Nephron progenitor cell (in vitro differentiated cells): ENCODE results near the gene PDE8B.

Experiments
- DNase-seq: peaks from one replicate; pipeline ENCODE4 v3.0.0; 2021
- H3K27ac Mint-ChIP-seq: 2 replicates; pipeline ENCODE4 v1.8.0; 2021; ENCODE audit warnings: mild to moderate bottlenecking, moderate library complexity, mixed read lengths
- H3K27me3 Mint-ChIP-seq: 2 replicates; pipeline ENCODE4 v1.8.0; 2021; ENCODE audit warnings: mild to moderate bottlenecking, low read depth, mixed read lengths; ENCODE audit not compliant: poor library complexity
- H3K36me3 Mint-ChIP-seq: 2 replicates; pipeline ENCODE4 v1.8.0; 2021; ENCODE audit warnings: low read depth, mixed read lengths
- H3K4me1 Mint-ChIP-seq: 2 replicates; pipeline ENCODE4 v1.8.0; 2021; ENCODE audit warnings: mixed read lengths
- H3K4me3 Mint-ChIP-seq: 2 replicates; pipeline ENCODE4 v1.8.0; 2021; ENCODE audit warnings: mild to moderate bottlenecking, moderate library complexity, mixed read lengths
- H3K9me3 Mint-ChIP-seq: 2 replicates; pipeline ENCODE4 v1.8.0; 2021; ENCODE audit warnings: mild to moderate bottlenecking, moderate library complexity, mixed read lengths
- CTCF ChIP-seq: fragments of 200-600 bp; sonication (generic); IDR thresholded peaks from 2 replicates; pipeline ENCODE4 v1.5.0; 2021; ENCODE audit warnings: antibody characterized with exemption

PDE8B gene

GRCh38 chr5:77425420-77425819 is 214.9 kb downstream of the PDE8B start:
- Mint-ChIP-seq H3K4me1 (no peaks in the 10 kb centered on the region), H3K27me3 (no peaks in the 10 kb centered on the region), H3K9me3 (no peaks in the 10 kb centered on the region), H3K4me3 (no peak overlapping the region), H3K27ac (no peak overlapping the region), H3K36me3 (peaks cover 25% of the 10 kb centered on the region)
- DNase-seq = no peak
- no peak for TF ChIP-seq CTCF

GRCh38 chr5:77425998-77426659 is 215.6 kb downstream of the PDE8B start:
- H3K36me3 Mint-ChIP-seq = peaks cover 28% of the 10 kb centered on the region
- no peak for DNase-seq
- no peak for TF ChIP-seq CTCF
- no peaks in the 10 kb centered on the region for H3K4me1 Mint-ChIP-seq
- no peaks in the 10 kb centered on the region for H3K27me3 Mint-ChIP-seq
- no peaks in the 10 kb centered on the region for H3K9me3 Mint-ChIP-seq
- H3K4me3 Mint-ChIP-seq = no peak overlapping the region
- H3K27ac Mint-ChIP-seq = no peak overlapping the region

GRCh38 chr5:77426670-77427069 is 216.2 kb downstream of the PDE8B start:
- Mint-ChIP-seq H3K27me3 (no peaks in the 10 kb centered on the region), H3K36me3 (peaks cover 31% of the 10 kb centered on the region), H3K4me1 (no peaks in the 10 kb centered on the region), H3K9me3 (no peaks in the 10 kb centered on the region), H3K27ac (no peak overlapping the region), H3K4me3 (no peak overlapping the region)
- no peak for DNase-seq
- no peak for TF ChIP-seq CTCF

GRCh38 chr5:77427998-77428397 is 217.5 kb downstream of the PDE8B start:
- no peak for TF ChIP-seq CTCF
- no peak overlapping the region for H3K4me3 Mint-ChIP-seq
- H3K4me1 Mint-ChIP-seq = no peaks in the 10 kb centered on the region
- H3K27me3 Mint-ChIP-seq = no peaks in the 10 kb centered on the region
- no peak overlapping the region for H3K27ac Mint-ChIP-seq
- H3K36me3 Mint-ChIP-seq = peaks cover 36% of the 10 kb centered on the region
- no peaks in the 10 kb centered on the region for H3K9me3 Mint-ChIP-seq
- no peak for DNase-seq

GRCh38 chr5:77428526-77428925 is 218.0 kb downstream of the PDE8B start:
- no peak for DNase-seq
- TF ChIP-seq CTCF = no peak
- Mint-ChIP-seq H3K36me3 (peaks cover 40% of the 10 kb centered on the region), H3K27me3 (no peaks in the 10 kb centered on the region), H3K4me1 (no peaks in the 10 kb centered on the region), H3K9me3 (no peaks in the 10 kb centered on the region), H3K27ac (no peak overlapping the region), H3K4me3 (no peak overlapping the region)

GRCh38 chr5:77430726-77431125 is 220.2 kb downstream of the PDE8B start:
- Mint-ChIP-seq H3K4me1 (no peaks in the 10 kb centered on the region), H3K36me3 (peaks cover 48% of the 10 kb centered on the region), H3K9me3 (no peaks in the 10 kb centered on the region), H3K4me3 (no peak overlapping the region), H3K27ac (no peak overlapping the region), H3K27me3 (no peaks in the 10 kb centered on the region)
- no peak for TF ChIP-seq CTCF
- DNase-seq = no peak
